H1 (cell line): Measurements from ENCODE around the gene ZNF385B. TPM values are rescaled to one million over a fixed set of nuclear protein-coding genes. Genes with fewer than 3 reads are reported as not detected.

Experiments
- JUND ChIP-seq: IDR thresholded peaks from 2 replicates; pipeline ENCODE4 v1.6.1; 2011; ENCODE audit warnings: mild to moderate bottlenecking, improper control_type of control experiment, low read length
- SIRT6 ChIP-seq: IDR thresholded peaks from one replicate; pipeline ENCODE4 v1.7.1; 2012; ENCODE audit warnings: low read length, inconsistent platforms
- polyA plus RNA-seq, 7 experiments: library from polyadenylated mRNA; depleted of rRNA in 3 of 7; stranded (reverse) in 5 of 7; unstranded in 2 of 7; fragments of >200 nt in 5 of 7; fragments of 200-250 nt in 2 of 7; gene quantifications; 1 replicate in 5 of 7; 2 replicates in 1 of 7; 4 replicates in 1 of 7; pipeline versions ENCODE4 v1.2.1 to v1.2.3, GENCODE V29; 2011 to 2013; ENCODE audit warnings: missing spikeins in 2 of 7, mixed read lengths in 2 of 7
- total RNA-seq: library from RNA; stranded (reverse); fragmentation: NEBNext Ultra II Directional; extraction: Animal tissue kit (Norgen Biotek cat#: 25700); gene quantifications from 2 replicates; pipeline ENCODE4 v1.2.1, GENCODE V29; 2021

Gene ZNF385B
- total and polyA plus RNA-seq, 2 of the 8 experiments (the other 6 are each of a cell fraction or from before 2014, with no cell fraction given), result 1.1 to 3.7 TPM

DNA sequence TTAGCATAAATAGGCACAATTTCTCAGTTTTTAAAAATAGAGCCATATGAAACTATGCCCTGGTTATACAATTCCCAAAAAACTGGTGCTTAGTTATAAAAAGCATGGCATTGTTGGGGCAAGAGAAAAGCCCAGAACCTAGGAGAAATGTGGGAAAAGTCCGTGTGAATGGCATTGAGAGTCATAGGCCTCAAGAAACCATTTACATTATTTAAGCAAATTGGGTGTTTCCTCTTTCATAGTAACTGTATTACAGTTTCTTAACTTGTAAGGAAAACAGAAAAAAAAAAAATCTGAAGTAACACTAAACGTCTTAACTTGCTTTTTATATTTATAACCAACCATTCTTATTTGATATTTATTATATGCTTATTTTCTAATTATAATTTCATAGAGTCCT is 425.8 kb downstream of the ZNF385B start (continued):
- TF ChIP-seq SIRT6 (no peak), JUND (no peak)
- TF ChIP-seq, all 59 proteins: peak for 0
